ENCODE data around the gene DNAJC15. TPM values are rescaled to one million over a fixed set of nuclear protein-coding genes. Genes with fewer than 3 reads are reported as not detected.

DNAJC15 gene
- polyA plus RNA-seq, 3 donors, result 8.3 to 31.1 (median 22.0) TPM

DNA sequence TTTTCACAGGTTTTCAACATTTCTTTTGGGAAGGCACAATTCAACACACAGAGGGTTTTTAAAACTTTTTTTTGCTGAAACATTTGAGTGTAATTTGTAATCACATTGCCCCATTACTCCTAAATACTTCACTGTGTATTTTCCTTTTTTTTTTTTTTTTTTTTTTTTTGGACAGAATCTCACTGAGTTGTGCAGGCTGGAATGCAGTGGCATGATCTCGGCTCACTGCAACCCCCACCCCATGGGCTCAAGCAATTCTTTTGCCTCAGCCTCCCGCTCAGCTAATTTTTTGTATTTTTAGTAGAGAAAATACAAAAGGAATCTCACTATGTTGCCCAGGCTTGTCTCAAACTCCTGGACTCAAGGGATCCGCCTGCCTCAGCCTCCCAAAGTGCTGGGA, 14.8 kb upstream of the DNAJC15 start:
- TF ChIP-seq, protein P1, sequence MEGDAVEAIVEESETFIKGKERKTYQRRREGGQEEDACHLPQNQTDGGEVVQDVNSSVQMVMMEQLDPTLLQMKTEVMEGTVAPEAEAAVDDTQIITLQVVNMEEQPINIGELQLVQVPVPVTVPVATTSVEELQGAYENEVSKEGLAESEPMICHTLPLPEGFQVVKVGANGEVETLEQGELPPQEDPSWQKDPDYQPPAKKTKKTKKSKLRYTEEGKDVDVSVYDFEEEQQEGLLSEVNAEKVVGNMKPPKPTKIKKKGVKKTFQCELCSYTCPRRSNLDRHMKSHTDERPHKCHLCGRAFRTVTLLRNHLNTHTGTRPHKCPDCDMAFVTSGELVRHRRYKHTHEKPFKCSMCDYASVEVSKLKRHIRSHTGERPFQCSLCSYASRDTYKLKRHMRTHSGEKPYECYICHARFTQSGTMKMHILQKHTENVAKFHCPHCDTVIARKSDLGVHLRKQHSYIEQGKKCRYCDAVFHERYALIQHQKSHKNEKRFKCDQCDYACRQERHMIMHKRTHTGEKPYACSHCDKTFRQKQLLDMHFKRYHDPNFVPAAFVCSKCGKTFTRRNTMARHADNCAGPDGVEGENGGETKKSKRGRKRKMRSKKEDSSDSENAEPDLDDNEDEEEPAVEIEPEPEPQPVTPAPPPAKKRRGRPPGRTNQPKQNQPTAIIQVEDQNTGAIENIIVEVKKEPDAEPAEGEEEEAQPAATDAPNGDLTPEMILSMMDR (IDR thresholded peaks at IDR 0.05), result no peak
- Histone ChIP-seq H2AFZ (ENCODE audit: insufficient read depth, low read depth, low read length, poor library complexity, severe bottlenecking) (no peak overlapping the region), H3K9ac (ENCODE audit: insufficient read depth, low read length, poor library complexity, severe bottlenecking) (no peak overlapping the region), H3K27ac (ENCODE audit: low read depth in 1 of 2, low read length in 2 of 2) (no peak overlapping the region), H3K9me3 (replicated peaks in 1 of 2; ENCODE audit: control insufficient read depth in 1 of 2, insufficient read depth in 1 of 2, low read length in 2 of 2) (no peaks in the 10 kb centered on the region), H3K4me2 (replicated peaks; ENCODE audit: extremely low read depth, low read length, poor library complexity, severe bottlenecking) (no peak overlapping the region), H3K27me3 (ENCODE audit: control insufficient read depth in 2 of 2, insufficient read depth in 2 of 2, low read length in 2 of 2) (no peaks in the 10 kb centered on the region), H3K4me1 (ENCODE audit: control insufficient read depth in 1 of 2, insufficient read depth in 2 of 2, low read length in 2 of 2) (no peaks in the 10 kb centered on the region), H3K4me3 (replicated peaks in 1 of 3; ENCODE audit: low read depth in 2 of 3, low read length in 3 of 3) (no peak overlapping the region), H3K79me2 (ENCODE audit: insufficient read depth, low read length) (no peaks in the 10 kb centered on the region), H3K36me3 (replicated peaks in 1 of 2; ENCODE audit: control insufficient read depth in 1 of 2, insufficient read depth in 2 of 2, low read length in 2 of 2) (no peaks in the 10 kb centered on the region), H4K20me1 (ENCODE audit: insufficient read depth, low read length) (no peaks in the 10 kb centered on the region)
- Mint-ChIP-seq H3K9me3 (no peaks in the 10 kb centered on the region), H3K27ac (peak overlapping the region in 1 of 7 donors; percentile 36), H3K36me3 (no peaks in the 10 kb centered on the region), H3K4me1 (no peaks in the 10 kb centered on the region), H3K4me3 (no peak overlapping the region), H3K27me3 (ENCODE audit: low read depth in 3 of 3) (peaks cover 1 to 7% (median 7%) of the 10 kb centered on the region in 3 donors)
- intact Hi-C loops (cut with micrococcal nuclease), result no loop called here
- WGBS (ENCODE audit: insufficient coverage), result 100% methylated on average over 1 of the region's 3 CpGs
- no peak for DNase-seq

DNA sequence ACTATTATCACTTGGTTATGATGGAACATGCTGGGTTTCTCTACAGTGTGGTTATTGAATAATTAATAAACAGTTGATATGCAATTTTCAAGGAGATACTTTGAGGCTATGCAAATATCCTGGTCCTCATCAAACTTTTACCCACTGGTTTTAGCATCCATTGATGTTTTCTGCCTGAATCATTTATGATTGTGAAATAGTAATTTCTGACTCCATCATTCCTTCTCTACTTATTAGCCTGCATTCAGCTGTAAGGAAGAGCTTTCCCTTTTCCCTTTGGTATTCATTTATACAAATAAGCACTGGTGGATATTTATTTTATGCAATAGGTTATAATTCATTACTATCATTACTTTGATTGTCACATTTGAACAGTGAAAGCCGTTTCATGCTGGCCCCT, 13.9 kb upstream of the DNAJC15 start:
- no peaks in the 10 kb centered on the region for H4K20me1 ChIP-seq (ENCODE audit: insufficient read depth, low read length)
- no peaks in the 10 kb centered on the region for H3K9me3 Mint-ChIP-seq
- intact Hi-C loops (cut with micrococcal nuclease), result no loop called here
- H3K36me3 Mint-ChIP-seq, result no peaks in the 10 kb centered on the region
- H3K27ac Mint-ChIP-seq, result no peak overlapping the region
- H2AFZ ChIP-seq (ENCODE audit: insufficient read depth, low read depth, low read length, poor library complexity, severe bottlenecking), result no peak overlapping the region
- H3K4me3 ChIP-seq (replicated peaks in 1 of 3; ENCODE audit: low read depth in 2 of 3, low read length in 3 of 3), result no peak overlapping the region
- H3K27me3 ChIP-seq (ENCODE audit: control insufficient read depth in 2 of 2, insufficient read depth in 2 of 2, low read length in 2 of 2), result no peaks in the 10 kb centered on the region
- no CpG with 5 or more reads among the region's 1 CpG for WGBS (ENCODE audit: insufficient coverage)
- H3K4me3 Mint-ChIP-seq, result no peak overlapping the region
- no peaks in the 10 kb centered on the region for H3K4me1 ChIP-seq (ENCODE audit: control insufficient read depth in 1 of 2, insufficient read depth in 2 of 2, low read length in 2 of 2)
- no peaks in the 10 kb centered on the region for H3K36me3 ChIP-seq (replicated peaks in 1 of 2; ENCODE audit: control insufficient read depth in 1 of 2, insufficient read depth in 2 of 2, low read length in 2 of 2)
- DNase-seq, result no peak
- no peak overlapping the region for H3K4me2 ChIP-seq (replicated peaks; ENCODE audit: extremely low read depth, low read length, poor library complexity, severe bottlenecking)
- TF ChIP-seq, protein P1 (IDR thresholded peaks at IDR 0.05), result no peak
- no peaks in the 10 kb centered on the region for H3K79me2 ChIP-seq (ENCODE audit: insufficient read depth, low read length)
- H3K9me3 ChIP-seq (replicated peaks in 1 of 2; ENCODE audit: control insufficient read depth in 1 of 2, insufficient read depth in 1 of 2, low read length in 2 of 2), result no peaks in the 10 kb centered on the region
- no peak overlapping the region for H3K9ac ChIP-seq (ENCODE audit: insufficient read depth, low read length, poor library complexity, severe bottlenecking)
- peaks cover 1 to 6% (median 5%) of the 10 kb centered on the region in 3 donors for H3K27me3 Mint-ChIP-seq (ENCODE audit: low read depth in 3 of 3)
- no peak overlapping the region for H3K27ac ChIP-seq (ENCODE audit: low read depth in 1 of 2, low read length in 2 of 2)
- no peaks in the 10 kb centered on the region for H3K4me1 Mint-ChIP-seq
